ENCODE results near the gene PBX3. TPM values are rescaled to one million over a fixed set of nuclear protein-coding genes. Genes with fewer than 3 reads are reported as not detected.

Gene PBX3
- total RNA-seq, 1 donor from 2014 or later, result 11.0 TPM

DNA sequence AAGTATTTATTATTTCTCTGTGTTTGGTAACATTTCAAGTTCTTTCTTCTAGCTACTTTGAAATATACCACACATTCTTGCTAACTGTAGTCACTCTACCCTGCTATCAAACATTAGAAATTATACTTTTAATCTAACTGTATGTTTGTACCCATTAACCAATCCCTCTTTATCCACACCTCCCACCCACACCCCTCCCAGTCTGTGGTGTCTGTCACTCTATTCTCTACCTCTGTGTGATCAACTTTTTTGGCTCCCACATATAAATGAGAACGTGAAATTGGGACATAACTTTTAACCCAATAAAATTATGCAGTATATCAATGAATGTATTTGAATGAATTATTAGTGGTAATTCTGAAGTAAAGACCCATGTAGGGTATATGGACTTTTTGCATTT lies 79.7 kb downstream of the PBX3 start:
- H3K4me3 ChIP-seq (ENCODE audit: low read depth, low read length), result no peak overlapping the region
- no peak for DNase-seq (ENCODE audit: low read depth)
- no peak for TF ChIP-seq CTCF (conservative IDR thresholded peaks at IDR 0.05; ENCODE audit: low read depth, low read length)

DNA sequence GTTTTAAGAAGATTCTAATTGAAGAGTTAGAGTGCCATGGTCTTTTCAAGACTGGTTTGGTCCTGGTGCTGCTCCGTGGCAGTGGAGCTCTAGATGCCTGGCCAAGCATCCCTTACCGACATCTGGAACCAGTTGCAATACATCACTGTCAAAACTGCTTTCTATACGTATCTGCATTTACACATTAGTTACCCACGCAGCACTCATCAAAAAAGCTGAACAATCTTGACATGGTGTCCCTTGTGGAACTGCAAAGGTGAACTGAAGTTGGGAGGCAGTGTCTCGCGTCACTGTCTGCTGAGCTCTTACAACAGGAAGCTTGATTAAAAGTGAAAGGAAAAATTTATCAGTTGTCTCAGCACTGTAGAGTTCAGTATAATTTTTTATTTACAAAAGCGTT lies 82.6 kb downstream of the PBX3 start:
- H3K4me3 ChIP-seq (ENCODE audit: low read depth, low read length), result peak overlapping the region; percentile 30
- TF ChIP-seq CTCF (conservative IDR thresholded peaks at IDR 0.05; ENCODE audit: low read depth, low read length), result no peak
- DNase-seq (ENCODE audit: low read depth), result no peak

DNA sequence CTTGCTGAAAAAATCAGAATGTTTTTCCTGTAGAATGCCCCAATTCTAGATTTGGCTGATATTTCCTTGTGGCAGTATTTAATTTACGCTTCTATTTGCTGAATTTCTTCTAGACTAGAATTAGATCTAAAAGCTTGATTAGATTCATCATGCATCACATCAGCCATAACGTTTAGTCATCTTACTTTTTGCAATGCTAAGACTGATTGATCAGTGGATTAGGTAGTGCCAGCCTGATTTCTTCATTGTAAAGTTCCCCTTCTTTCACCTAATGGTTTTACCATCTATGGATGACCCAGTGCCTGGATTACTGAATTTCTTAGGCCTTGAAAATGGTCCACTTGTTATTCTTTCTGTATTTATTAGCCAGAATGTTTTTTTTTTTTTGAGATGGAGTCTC lies 83.9 kb downstream of the PBX3 start:
- no peak for TF ChIP-seq CTCF (conservative IDR thresholded peaks at IDR 0.05; ENCODE audit: low read depth, low read length)
- no peak overlapping the region for H3K4me3 ChIP-seq (ENCODE audit: low read depth, low read length)
- no peak for DNase-seq (ENCODE audit: low read depth)

- no peak overlapping the region for H3K4me3 ChIP-seq (ENCODE audit: low read depth, low read length)
- TF ChIP-seq CTCF (conservative IDR thresholded peaks at IDR 0.05; ENCODE audit: low read depth, low read length), result no peak
- DNase-seq (ENCODE audit: low read depth), result no peak
Measured at GRCh38 chr9:125831616-125832015, 84.4 kb downstream of the PBX3 start.

DNA sequence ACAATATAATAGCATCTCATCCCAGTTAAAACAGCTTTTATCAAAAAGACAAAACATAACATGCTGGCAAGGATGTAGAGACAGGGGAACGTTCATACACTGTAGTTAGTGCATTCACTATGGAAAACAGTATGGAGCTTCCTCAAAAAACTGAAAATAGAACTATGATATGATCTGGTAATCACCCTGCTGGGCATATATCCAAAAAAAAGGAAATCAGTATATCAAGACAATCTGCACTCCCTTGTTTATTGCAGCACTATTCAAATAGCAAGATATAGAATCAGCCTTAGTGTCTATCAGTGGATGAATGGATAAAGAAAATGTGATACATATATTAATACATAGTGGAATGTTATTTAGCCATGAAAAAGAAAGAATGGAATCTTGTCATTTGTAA lies 88.5 kb downstream of the PBX3 start:
- no peak for DNase-seq (ENCODE audit: low read depth)
- no peak for TF ChIP-seq CTCF (conservative IDR thresholded peaks at IDR 0.05; ENCODE audit: low read depth, low read length)
- no peak overlapping the region for H3K4me3 ChIP-seq (ENCODE audit: low read depth, low read length)

DNA sequence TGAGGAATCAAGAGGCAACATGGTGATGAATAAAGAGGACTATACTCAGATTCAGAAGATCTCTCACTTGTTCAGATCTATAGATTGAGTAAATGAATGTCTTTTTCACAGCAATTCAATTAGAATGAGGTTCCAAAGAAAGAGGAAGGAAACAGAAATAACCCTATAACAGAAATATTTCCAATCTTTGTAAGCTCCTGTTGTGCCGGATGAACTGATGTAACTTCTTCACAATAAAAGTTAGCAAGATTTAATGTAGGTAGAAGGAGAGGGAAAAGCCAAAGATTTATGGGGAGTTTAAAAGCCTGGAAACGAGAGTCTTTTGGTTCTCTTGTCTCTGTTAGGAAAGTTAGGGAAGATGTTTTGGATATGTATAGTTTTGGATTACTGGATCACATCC lies 92.1 kb downstream of the PBX3 start:
- H3K4me3 ChIP-seq (ENCODE audit: low read depth, low read length), result no peak overlapping the region
- no peak for DNase-seq (ENCODE audit: low read depth)
- no peak for TF ChIP-seq CTCF (conservative IDR thresholded peaks at IDR 0.05; ENCODE audit: low read depth, low read length)

DNA sequence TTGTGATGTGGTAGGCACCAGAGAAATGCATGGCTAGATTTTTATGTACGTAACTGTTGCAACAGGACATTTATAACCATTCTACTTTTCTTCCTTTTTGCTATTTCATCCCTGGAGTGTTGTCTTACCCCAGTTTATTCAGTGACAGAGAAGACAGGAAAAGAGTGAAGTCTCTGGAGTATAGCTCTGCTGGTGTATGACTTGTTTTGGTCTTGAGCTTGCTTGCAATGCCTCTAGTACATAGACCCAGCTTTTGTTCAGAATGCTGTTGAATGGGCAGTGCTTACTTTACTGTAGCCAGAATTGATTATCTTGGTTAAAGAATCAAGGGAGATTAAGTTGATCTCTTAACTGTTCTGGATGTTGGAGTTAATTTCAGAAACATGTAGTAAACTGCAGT lies 94.3 kb downstream of the PBX3 start:
- H3K4me3 ChIP-seq (ENCODE audit: low read depth, low read length), result no peak overlapping the region
- TF ChIP-seq CTCF (conservative IDR thresholded peaks at IDR 0.05; ENCODE audit: low read depth, low read length), result no peak
- no peak for DNase-seq (ENCODE audit: low read depth)

Data from epithelial cell of proximal tubule (primary cell).